H9 (cell line): Measurements from ENCODE around the gene QPRT. TPM values are rescaled to one million over a fixed set of nuclear protein-coding genes. Genes with fewer than 3 reads are reported as not detected.
A peak's percentile ranks its signal among the peaks of the same experiment; 100 is the strongest.

Source experiments
- DNase-seq: peaks from one replicate; pipeline ENCODE4 v3.0.0-alpha.2; 2017
- H2AFZ ChIP-seq: one replicate; pipeline ENCODE4 v1.6.1; 2013; ENCODE audit warnings: mild to moderate bottlenecking, low read length, control low read depth, moderate library complexity
- H2AK5ac ChIP-seq: 2 replicates; pipeline ENCODE4 v1.6.1; 2013; ENCODE audit warnings: low read length, control low read depth, mixed read lengths; ENCODE audit not compliant: insufficient read length
- H2BK120ac ChIP-seq: one replicate; pipeline ENCODE4 v1.6.1; 2013; ENCODE audit warnings: low read depth, mild to moderate bottlenecking, low read length, control low read depth, inconsistent platforms; ENCODE audit not compliant: poor library complexity, severe bottlenecking
- H2BK12ac ChIP-seq: 2 replicates; pipeline ENCODE4 v1.6.1; 2013; ENCODE audit warnings: low read length, control low read depth, mixed read lengths, low read depth; ENCODE audit not compliant: insufficient read length
- H2BK15ac ChIP-seq: 2 replicates; pipeline ENCODE4 v1.6.1; 2013; ENCODE audit warnings: low read depth, low read length, control low read depth
- H2BK20ac ChIP-seq: one replicate; pipeline ENCODE4 v1.6.1; 2013; ENCODE audit warnings: low read depth, mild to moderate bottlenecking, low read length, control low read depth, inconsistent platforms; ENCODE audit not compliant: poor library complexity, severe bottlenecking
- H2BK5ac ChIP-seq: 2 replicates; pipeline ENCODE4 v1.6.1; 2013; ENCODE audit warnings: low read length, control low read depth, mixed read lengths; ENCODE audit not compliant: insufficient read length
- H3K14ac ChIP-seq: 2 replicates; pipeline ENCODE4 v1.6.1; 2013; ENCODE audit warnings: low read length, control low read depth; ENCODE audit not compliant: insufficient read depth
- H3K18ac ChIP-seq: 2 replicates; pipeline ENCODE4 v1.6.1; 2013; ENCODE audit warnings: low read depth, mild to moderate bottlenecking, mixed read lengths, low read length, control low read depth; ENCODE audit not compliant: insufficient read length
- H3K23ac ChIP-seq: 2 replicates; pipeline ENCODE4 v1.6.1; 2013; ENCODE audit warnings: low read length, control low read depth, mixed read lengths, low read depth; ENCODE audit not compliant: insufficient read length
- H3K23me2 ChIP-seq: 2 replicates; pipeline ENCODE4 v1.6.1; 2013; ENCODE audit warnings: low read depth, mild to moderate bottlenecking, mixed read lengths, low read length, control low read depth; ENCODE audit not compliant: insufficient read length, poor library complexity, severe bottlenecking
- H3K27ac ChIP-seq: 2 replicates; pipeline ENCODE4 v1.5.1; 2013; ENCODE audit warnings: low read length, control low read depth, mixed read lengths, low read depth; ENCODE audit not compliant: insufficient read length
- H3K27me3 ChIP-seq: 2 replicates; pipeline ENCODE4 v1.6.1; 2013; ENCODE audit warnings: low read length, control low read depth, inconsistent platforms; ENCODE audit not compliant: insufficient read depth
- H3K4ac ChIP-seq: 2 replicates; pipeline ENCODE4 v1.6.1; 2013; ENCODE audit warnings: low read depth, mild to moderate bottlenecking, control low read depth, inconsistent platforms, low read length, moderate library complexity
- H3K4me1 ChIP-seq: 2 replicates; pipeline ENCODE4 v1.6.1; 2013; ENCODE audit warnings: low read length, control low read depth, inconsistent platforms; ENCODE audit not compliant: insufficient read depth
- H3K4me2 ChIP-seq: 2 replicates; pipeline ENCODE4 v1.6.1; 2013; ENCODE audit warnings: low read length, control low read depth, mixed read lengths; ENCODE audit not compliant: insufficient read length, insufficient read depth
- H3K56ac ChIP-seq: 2 replicates; pipeline ENCODE4 v1.6.1; 2013; ENCODE audit warnings: low read depth, mild to moderate bottlenecking, mixed read lengths, low read length, control low read depth; ENCODE audit not compliant: insufficient read length
- H3K79me1 ChIP-seq: 2 replicates; pipeline ENCODE4 v1.6.1; 2013; ENCODE audit warnings: low read depth, mild to moderate bottlenecking, moderate library complexity, low read length, control low read depth, inconsistent platforms; ENCODE audit not compliant: insufficient read depth, poor library complexity, severe bottlenecking
- H3K79me2 ChIP-seq: 2 replicates; pipeline ENCODE4 v1.6.1; 2013; ENCODE audit warnings: low read length, control low read depth, inconsistent platforms; ENCODE audit not compliant: insufficient read depth
- H3K9ac ChIP-seq: 2 replicates; pipeline ENCODE4 v1.6.1; 2013; ENCODE audit warnings: low read length, control low read depth, mixed read lengths; ENCODE audit not compliant: insufficient read length; ENCODE audit errors: extremely low read depth
- H3K9me3 ChIP-seq: one replicate; pipeline ENCODE4 v1.6.1; 2013; ENCODE audit warnings: low read depth, low read length, inconsistent platforms; ENCODE audit not compliant: control insufficient read depth
- H3T11ph ChIP-seq: one replicate; pipeline ENCODE4 v1.6.1; 2013; ENCODE audit warnings: mild to moderate bottlenecking, low read length, control low read depth, inconsistent platforms
- H4K20me1 ChIP-seq: one replicate; pipeline ENCODE4 v1.6.1; 2013; ENCODE audit not compliant: control insufficient read depth, insufficient read length, insufficient read depth
- H4K5ac ChIP-seq: 2 replicates; pipeline ENCODE4 v1.6.1; 2013; ENCODE audit warnings: low read depth, mild to moderate bottlenecking, mixed read lengths, low read length, control low read depth; ENCODE audit not compliant: insufficient read length
- H4K8ac ChIP-seq: replicated peaks from 2 replicates; pipeline ENCODE4 v1.6.1; 2013; ENCODE audit warnings: low read length, control low read depth, mixed read lengths, low read depth; ENCODE audit not compliant: insufficient read length
- H4K91ac ChIP-seq: 2 replicates; pipeline ENCODE4 v1.6.1; 2013; ENCODE audit warnings: low read depth, mild to moderate bottlenecking, moderate library complexity, mixed read lengths, low read length, control low read depth; ENCODE audit not compliant: insufficient read length
- H3K27ac Mint-ChIP-seq, 3 experiments: 2 replicates in 2 of 3; 3 replicates in 1 of 3; pipeline ENCODE4 v1.8.0; 2020 to 2021; ENCODE audit warnings: mixed read lengths in 3 of 3, mild to moderate bottlenecking in 1 of 3, moderate library complexity in 1 of 3
- H3K27me3 Mint-ChIP-seq: 2 replicates; pipeline ENCODE4 v1.8.0; 2021; ENCODE audit warnings: low read depth, mild to moderate bottlenecking, moderate library complexity, mixed read lengths
- H3K36me3 Mint-ChIP-seq, 3 experiments: 2 replicates in 2 of 3; 3 replicates in 1 of 3; pipeline ENCODE4 v1.8.0; 2020 to 2021; ENCODE audit warnings: low read depth in 3 of 3, mixed read lengths in 3 of 3; ENCODE audit not compliant: insufficient read depth in 1 of 3
- H3K4me1 Mint-ChIP-seq, 2 experiments: 2 replicates each; pipeline ENCODE4 v1.8.0; 2020; ENCODE audit warnings: mixed read lengths in 2 of 2
- H3K4me3 Mint-ChIP-seq, 2 experiments: 2 replicates in 1 of 2; 3 replicates in 1 of 2; pipeline ENCODE4 v1.8.0; 2020 to 2021; ENCODE audit warnings: mild to moderate bottlenecking in 2 of 2, mixed read lengths in 2 of 2, moderate library complexity in 1 of 2
- H3K9me3 Mint-ChIP-seq, 2 experiments: 2 replicates in 1 of 2; 3 replicates in 1 of 2; pipeline ENCODE4 v1.8.0; 2020; ENCODE audit warnings: mild to moderate bottlenecking in 2 of 2, mixed read lengths in 2 of 2, moderate library complexity in 1 of 2
- CTCF ChIP-seq: fragments of 200-600 bp; sonication (generic); conservative IDR thresholded peaks from 3 replicates; pipeline ENCODE4 v1.8.0; 2021; ENCODE audit warnings: antibody characterized with exemption, mild to moderate bottlenecking
- WGBS: extraction: QIAGEN DNeasy Blood & Tissue Kit; methylation state at CpG from one replicate; pipeline ENCODE4 v1.1.7; 2013; ENCODE audit warnings: missing lambda C conversion rate, low lambda C conversion rate, mixed read lengths; ENCODE audit not compliant: insufficient read length; ENCODE audit errors: extremely low coverage; 5-methylcytosine and 5-hydroxymethylcytosine counted together
- total RNA-seq: library from RNA; stranded (reverse); gene quantifications from 2 replicates; pipeline ENCODE4 v1.2.1, GENCODE V29; 2021

The QPRT gene
- total RNA-seq, 1 experiment from 2014 or later, result 107 TPM

- no peak overlapping the region for H4K8ac ChIP-seq
- no peak overlapping the region for H2AFZ ChIP-seq
- peak overlapping the region; percentile 46 for H3K18ac ChIP-seq
- no peaks in the 10 kb centered on the region for H3K23me2 ChIP-seq
- H3K23ac ChIP-seq, result no peak overlapping the region
- H3K9ac ChIP-seq, result no peak overlapping the region
- no peak overlapping the region for H3T11ph ChIP-seq
- H2BK5ac ChIP-seq, result no peak overlapping the region
- no peak overlapping the region for H4K91ac ChIP-seq
- no peak overlapping the region for H3K4ac ChIP-seq
- H3K4me1 ChIP-seq, result no peaks in the 10 kb centered on the region
- no peak overlapping the region for H3K4me3 Mint-ChIP-seq
- H4K5ac ChIP-seq, result no peak overlapping the region
- no CpG with 5 or more reads among the region's 16 CpGs for WGBS
- no peaks in the 10 kb centered on the region for H3K27me3 ChIP-seq
- H2BK15ac ChIP-seq, result no peak overlapping the region
- H3K56ac ChIP-seq, result no peak overlapping the region
- H3K79me1 ChIP-seq, result no peaks in the 10 kb centered on the region
- H3K9me3 ChIP-seq, result no peaks in the 10 kb centered on the region
- no peaks in the 10 kb centered on the region for H4K20me1 ChIP-seq
- peaks cover 9 to 19% of the 10 kb centered on the region in 2 experiments; a peak in 4 of 5 replicates for H3K9me3 Mint-ChIP-seq
- no peak for TF ChIP-seq CTCF
- H3K36me3 Mint-ChIP-seq, result peaks cover 23 to 35% (median 31%) of the 10 kb centered on the region in 3 experiments
- peak overlapping the region in 2 of 3 experiments; percentile 57 to 75; a peak in 4 of 7 replicates for H3K27ac Mint-ChIP-seq
- no peak overlapping the region for H3K4me2 ChIP-seq
- H3K27ac ChIP-seq, result no peak overlapping the region
- H2BK20ac ChIP-seq, result no peak overlapping the region
- H3K14ac ChIP-seq, result no peak overlapping the region
- no peak overlapping the region for H2BK12ac ChIP-seq
- H3K79me2 ChIP-seq, result no peaks in the 10 kb centered on the region
- no peak overlapping the region for H2BK120ac ChIP-seq
- peaks cover 3% of the 10 kb centered on the region for H3K27me3 Mint-ChIP-seq
- no peak for DNase-seq
- H2AK5ac ChIP-seq, result no peak overlapping the region
- peaks cover 0 to 16% of the 10 kb centered on the region in 2 experiments; a peak in 3 of 4 replicates for H3K4me1 Mint-ChIP-seq
Observed at GRCh38 chr16:29745121-29745852, 66.3 kb downstream of the QPRT start.
